ENCODE measurements around the gene SETMAR. TPM values are rescaled to one million over a fixed set of nuclear protein-coding genes. Genes with fewer than 3 reads are reported as not detected.

Gene SETMAR
- total and polyA plus RNA-seq, 5 donors from 2014 or later, result 8.6 to 13.0 (median 12.9) TPM

Other genes starting within 250 kb of the SETMAR start
- gene SUMF1, start 163.9 kb downstream of the SETMAR start, total RNA-seq, result 10.5 TPM
- 10 to 100 TPM; 21.2 to 28.0 (median 23.3) TPM for gene SUMF1, start 163.9 kb downstream of the SETMAR start, polyA plus RNA-seq
- 97.5 TPM for gene ITPR1, start 190.0 kb downstream of the SETMAR start, total RNA-seq
- gene ITPR1, start 190.0 kb downstream of the SETMAR start, polyA plus RNA-seq, result 10 to 100 TPM in 1 of 4 donors, 1 to 10 TPM in 3; 6.9 to 11.1 (median 8.6) TPM

Data from CD4-positive, CD25-positive, alpha-beta regulatory T cell (primary cell).